Measurements from ENCODE around the gene NOPCHAP1.

- TF ChIP-seq POLR2A (IDR thresholded peaks at IDR 0.05; ENCODE audit: extremely low read depth, insufficient read length) (no peak), CTCF (IDR thresholded peaks at IDR 0.05; ENCODE audit: low read depth, low read length) (no peak)
Observed at GRCh38 chr12:104944252-104944651, 41.9 kb upstream of the NOPCHAP1 start.

Data from NB4 (cell line).